Mucosa of rectum (tissue), 2 donors: ENCODE data around the gene STX1B.
"Not testable (repeated sequence)": the region's sequence is repeated elsewhere in the genome, so short reads cannot be mapped to it uniquely, and the experiment has no call there.

ENCODE experiments used
- H3K27ac ChIP-seq, 2 donors: one replicate each; pipeline ENCODE4 v1.7.0; 2013; ENCODE audit warnings: inconsistent platforms in 2 of 2, low read depth in 2 of 2, low read length in 2 of 2
- H3K27me3 ChIP-seq, 2 donors: one replicate each; pipeline ENCODE4 v1.7.0; 2013; ENCODE audit warnings: low read length in 2 of 2; ENCODE audit not compliant: control insufficient read depth in 2 of 2, insufficient read depth in 2 of 2
- H3K36me3 ChIP-seq, 2 donors: one replicate each; pipeline ENCODE4 v1.7.0; 2013; ENCODE audit warnings: low read length in 2 of 2; ENCODE audit not compliant: control insufficient read depth in 2 of 2, insufficient read depth in 2 of 2
- H3K4me1 ChIP-seq, 2 donors: one replicate each; pipeline ENCODE4 v1.7.0; 2013; ENCODE audit warnings: low read length in 2 of 2, mild to moderate bottlenecking in 1 of 2; ENCODE audit not compliant: control insufficient read depth in 2 of 2, insufficient read depth in 2 of 2
- H3K4me3 ChIP-seq, 2 donors: one replicate each; pipeline ENCODE4 v1.7.0; 2013; ENCODE audit warnings: low read length in 2 of 2
- H3K9ac ChIP-seq, 2 donors: one replicate each; pipeline ENCODE4 v1.7.0; 2013; ENCODE audit warnings: low read length in 2 of 2, low read depth in 1 of 2, mild to moderate bottlenecking in 1 of 2
- H3K9me3 ChIP-seq, 2 donors: one replicate each; pipeline ENCODE4 v1.7.0; 2013; ENCODE audit warnings: low read length in 2 of 2; ENCODE audit not compliant: control insufficient read depth in 2 of 2
- donor health status: healthy.
- donor health status: Normal muscosa, but diverticular disease.

Gene STX1B

DNA sequence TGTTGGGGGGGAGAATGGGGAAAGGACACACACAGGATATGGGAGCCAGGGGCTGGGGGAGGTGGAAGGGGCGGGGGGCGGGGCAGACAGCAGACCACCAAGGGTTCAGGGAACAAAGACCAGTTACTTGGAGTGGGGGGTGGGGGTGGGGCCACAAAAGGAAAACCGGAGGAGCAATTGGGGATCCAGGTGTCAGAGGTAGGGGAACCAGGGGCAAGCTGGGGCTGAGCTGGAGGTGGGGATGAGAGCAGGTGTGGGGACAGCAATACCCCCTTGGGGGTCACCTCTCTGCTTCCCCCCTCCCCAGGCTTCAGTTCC, 62.9 kb downstream of the STX1B start:
- H3K27me3 ChIP-seq = no peaks in the 10 kb centered on the region
- H3K9me3 ChIP-seq = no peaks in the 10 kb centered on the region
- H3K27ac ChIP-seq = peak overlapping the region in 1 of 2 donors; percentile 90
- H3K9ac ChIP-seq = no peak overlapping the region
- H3K36me3 ChIP-seq = peaks cover 0 to 5% of the 10 kb centered on the region in 2 donors
- H3K4me3 ChIP-seq = no peak overlapping the region
- peaks cover 21 to 27% of the 10 kb centered on the region in 2 donors for H3K4me1 ChIP-seq

DNA sequence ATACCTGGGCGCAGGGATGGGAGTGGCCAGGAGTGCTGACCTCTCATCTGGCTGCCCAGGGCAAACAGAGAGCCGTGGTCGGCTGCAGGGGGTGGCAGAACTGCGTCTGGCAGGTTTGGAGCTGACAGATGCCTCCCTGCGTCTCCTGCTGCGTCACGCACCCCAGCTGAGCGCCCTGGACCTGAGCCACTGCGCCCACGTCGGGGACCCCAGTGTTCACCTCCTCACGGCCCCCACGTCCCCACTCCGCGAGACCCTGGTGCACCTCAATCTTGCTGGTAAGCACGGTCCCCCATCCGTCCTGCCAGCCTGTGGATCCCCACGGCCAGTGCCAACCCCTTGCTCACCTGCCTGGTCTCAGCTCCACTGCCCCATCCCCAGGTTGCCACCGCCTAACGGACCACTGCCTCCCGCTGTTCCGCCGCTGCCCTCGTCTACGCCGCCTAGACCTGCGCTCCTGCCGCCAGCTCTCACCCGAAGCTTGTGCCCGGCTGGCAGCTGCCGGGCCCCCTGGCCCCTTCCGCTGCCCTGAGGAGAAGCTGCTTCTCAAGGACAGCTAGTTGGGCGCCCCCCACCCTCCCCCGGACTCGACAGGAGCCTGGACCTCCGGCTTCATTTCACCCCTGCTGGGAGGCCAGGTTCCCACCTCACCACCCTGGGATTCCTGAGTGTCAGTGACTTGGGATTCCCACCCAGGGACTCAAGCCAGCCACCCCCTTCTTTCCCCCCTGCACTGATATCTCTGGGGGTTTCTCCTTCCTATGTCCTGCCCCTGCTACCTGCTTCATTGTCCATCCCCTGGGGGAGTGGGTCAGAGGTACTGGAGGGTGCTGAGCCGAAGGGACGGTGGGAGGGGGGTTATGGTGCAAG, 63.5 kb downstream of the STX1B start:
- H3K27me3 ChIP-seq = no peaks in the 10 kb centered on the region
- H3K36me3 ChIP-seq = peaks cover 0 to 8% of the 10 kb centered on the region in 2 donors
- H3K27ac ChIP-seq = no peak overlapping the region
- no peak overlapping the region for H3K9ac ChIP-seq
- H3K4me3 ChIP-seq = no peak overlapping the region
- no peaks in the 10 kb centered on the region for H3K9me3 ChIP-seq
- H3K4me1 ChIP-seq = peaks cover 26 to 33% of the 10 kb centered on the region in 2 donors

DNA sequence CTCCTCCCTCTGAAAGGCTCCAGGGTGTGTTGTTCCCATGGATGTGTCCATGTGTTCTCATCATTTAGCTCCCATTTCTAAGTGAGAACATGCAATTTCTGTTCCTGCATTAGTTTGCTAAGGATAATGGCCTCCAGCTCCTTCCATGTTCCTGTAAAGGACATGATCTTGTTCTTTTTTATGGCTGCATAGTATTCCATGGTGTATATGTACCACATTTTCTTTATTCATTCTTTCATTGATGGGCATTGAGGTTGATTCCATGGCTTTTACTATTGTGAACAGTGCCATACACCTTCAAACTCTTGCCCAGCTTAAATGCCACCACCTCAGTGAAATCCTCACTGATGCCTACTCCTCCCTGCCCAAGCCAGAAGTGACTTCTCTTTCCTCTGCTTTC, 66.1 kb downstream of the STX1B start:
- no peaks in the 10 kb centered on the region for H3K27me3 ChIP-seq
- H3K27ac ChIP-seq = no peak overlapping the region
- H3K9me3 ChIP-seq = no peaks in the 10 kb centered on the region
- peaks cover 0 to 8% of the 10 kb centered on the region in 2 donors for H3K36me3 ChIP-seq
- H3K4me1 ChIP-seq = peaks cover 14% of the 10 kb centered on the region in 2 donors
- H3K4me3 ChIP-seq = no peak overlapping the region
- no peak overlapping the region for H3K9ac ChIP-seq

DNA sequence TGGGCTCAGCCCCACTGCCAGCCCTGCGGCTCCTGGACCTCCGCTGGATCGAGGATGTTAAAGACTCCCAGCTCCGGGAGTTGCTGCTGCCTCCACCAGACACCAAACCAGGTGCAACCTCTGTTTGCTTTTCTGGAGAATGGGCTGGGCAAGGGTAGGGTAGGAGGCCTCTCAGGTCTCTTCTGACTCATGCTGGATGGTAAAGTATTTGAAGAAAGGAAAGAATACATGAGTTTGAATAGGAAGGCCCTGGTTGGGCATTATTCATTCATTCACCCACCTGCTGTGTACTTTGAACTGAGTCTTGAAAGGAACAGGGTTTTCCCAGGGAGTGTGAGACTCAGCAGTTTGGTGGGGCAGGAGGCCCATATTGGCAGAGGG, 68.0 kb downstream of the STX1B start:
- Histone ChIP-seq H3K9ac (peak overlapping the region; percentile 24 to 44), H3K27me3 (no peaks in the 10 kb centered on the region), H3K27ac (peak overlapping the region; percentile 37 to 48), H3K4me3 (peak overlapping the region; percentile 31 to 56), H3K9me3 (no peaks in the 10 kb centered on the region), H3K4me1 (peaks cover 14% of the 10 kb centered on the region in 2 donors), H3K36me3 (peaks cover 0 to 8% of the 10 kb centered on the region in 2 donors)

DNA sequence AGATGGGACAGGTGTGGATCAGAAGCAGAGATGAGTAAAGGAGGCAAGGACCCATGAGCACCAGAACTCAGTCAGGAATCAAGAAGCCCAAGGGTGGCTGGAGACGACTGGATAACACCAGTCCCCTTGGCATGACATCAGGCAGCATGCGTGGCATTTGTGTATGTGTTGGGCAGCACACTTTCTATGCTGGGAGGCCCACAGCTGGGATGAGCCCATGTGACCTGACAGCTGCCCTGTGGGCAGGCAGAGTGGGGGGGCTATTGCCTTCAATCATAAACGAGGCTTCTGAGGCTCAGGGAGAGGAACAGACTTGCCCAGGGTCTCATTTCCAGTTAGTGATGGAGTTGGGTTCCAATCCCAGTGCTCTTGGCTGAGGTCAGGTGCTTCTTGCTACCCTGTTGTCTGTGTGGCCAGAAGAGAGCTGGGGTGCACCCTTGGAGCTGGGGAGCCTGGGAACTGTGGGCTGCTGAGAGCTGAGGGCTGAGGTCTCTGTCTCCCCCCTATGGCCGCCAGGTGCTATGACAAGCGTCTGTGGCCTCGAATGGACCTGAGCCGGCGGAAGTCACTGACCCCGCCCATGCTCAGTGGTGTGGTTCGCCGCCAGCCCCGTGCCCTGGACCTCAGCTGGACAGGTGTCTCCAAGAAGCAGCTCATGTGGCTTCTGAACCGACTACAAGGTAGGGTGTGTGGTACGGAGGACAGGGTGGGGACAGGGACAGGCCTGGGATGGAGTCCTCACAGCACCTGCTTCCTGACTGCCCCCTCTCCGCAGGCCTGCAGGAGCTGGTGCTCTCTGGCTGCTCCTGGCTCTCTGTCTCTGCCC, 68.6 kb downstream of the STX1B start:
- Histone ChIP-seq H3K27me3 (no peaks in the 10 kb centered on the region), H3K36me3 (peaks cover 0 to 8% of the 10 kb centered on the region in 2 donors), H3K4me3 (peak overlapping the region; percentile 31 to 56), H3K9me3 (no peaks in the 10 kb centered on the region), H3K4me1 (peaks cover 14% of the 10 kb centered on the region in 2 donors), H3K27ac (peak overlapping the region; percentile 37 to 48), H3K9ac (peak overlapping the region in 1 of 2 donors; percentile 44)

DNA sequence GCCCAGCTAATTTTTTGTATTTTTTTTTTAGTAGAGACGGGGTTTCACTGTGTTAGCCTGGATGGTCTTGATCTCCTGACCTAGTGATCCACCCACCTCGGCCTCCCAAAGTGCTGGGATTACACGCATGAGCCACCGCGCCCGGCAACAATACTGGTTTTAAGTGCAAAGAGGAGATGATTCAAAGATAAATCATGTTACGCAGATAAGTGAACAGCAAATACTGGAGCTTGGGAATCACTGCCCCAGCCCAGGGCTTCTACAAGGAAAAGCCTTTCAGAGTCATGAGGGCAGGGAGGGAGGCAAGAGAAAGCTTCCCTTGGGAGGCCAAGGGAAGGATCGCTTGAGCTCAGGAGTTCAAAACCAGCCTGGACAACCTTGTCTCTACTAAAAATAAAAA, 70.9 kb downstream of the STX1B start:
- H3K4me1 ChIP-seq = peaks cover 14 to 18% of the 10 kb centered on the region in 2 donors
- not testable (repeated sequence) for H3K4me3 ChIP-seq, H3K9ac ChIP-seq, H3K27ac ChIP-seq, H3K9me3 ChIP-seq, H3K27me3 ChIP-seq, H3K36me3 ChIP-seq
